ENCODE measurements around the gene LTC4S.

GRCh38 chr5:179767496-179768100 is 26.2 kb upstream of the LTC4S start:
- TF ChIP-seq CTCF (IDR thresholded peaks at IDR 0.05; ENCODE audit: poor library complexity, severe bottlenecking) (no peak), POLR2AphosphoS5 (IDR thresholded peaks at IDR 0.05) (no peak), EZH2 (IDR thresholded peaks at IDR 0.05; ENCODE audit: borderline replicate concordance, insufficient read depth, low read length, poor library complexity, severe bottlenecking) (no peak), MXI1 (conservative IDR thresholded peaks at IDR 0.05; ENCODE audit: poor library complexity, severe bottlenecking) (no peak), TAF1 (IDR thresholded peaks at IDR 0.05; ENCODE audit: low read depth) (no peak), EP300 (conservative IDR thresholded peaks at IDR 0.05; ENCODE audit: poor library complexity, severe bottlenecking) (no peak)

All from neural cell (in vitro differentiated cells).